ENCODE results near the gene PARVA.

PARVA gene

DNA sequence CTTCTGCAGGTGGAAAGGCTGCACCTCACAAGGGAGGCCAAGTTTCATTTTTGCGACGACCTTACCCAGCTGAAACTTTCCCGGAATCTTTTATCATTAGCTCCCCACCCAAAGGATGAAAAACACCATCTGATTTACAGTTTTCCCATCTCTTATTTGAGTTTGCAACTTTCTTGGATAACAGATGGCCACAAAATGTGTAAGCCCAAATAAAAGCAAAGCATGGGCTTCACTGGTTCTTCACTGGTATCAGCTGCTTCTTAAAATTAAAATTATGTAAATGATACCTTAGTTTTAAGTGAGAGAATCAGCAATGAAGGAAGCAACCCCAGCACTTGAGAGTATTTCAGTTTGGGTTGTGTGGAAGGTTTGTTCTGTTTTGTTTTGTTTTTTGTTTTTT, 55.8 kb downstream of the PARVA start:
- no peak for DNase-seq (ENCODE audit: low spot score)

GRCh38 chr11:12433571-12434324, 56.4 kb downstream of the PARVA start:
- DNase-seq (ENCODE audit: low spot score), result no peak

GRCh38 chr11:12434325-12434654, 56.9 kb downstream of the PARVA start:
- DNase-seq (ENCODE audit: low spot score), result no peak

- no peak for DNase-seq (ENCODE audit: low spot score)
Observed at GRCh38 chr11:12435264-12435663, 57.9 kb downstream of the PARVA start.

DNA sequence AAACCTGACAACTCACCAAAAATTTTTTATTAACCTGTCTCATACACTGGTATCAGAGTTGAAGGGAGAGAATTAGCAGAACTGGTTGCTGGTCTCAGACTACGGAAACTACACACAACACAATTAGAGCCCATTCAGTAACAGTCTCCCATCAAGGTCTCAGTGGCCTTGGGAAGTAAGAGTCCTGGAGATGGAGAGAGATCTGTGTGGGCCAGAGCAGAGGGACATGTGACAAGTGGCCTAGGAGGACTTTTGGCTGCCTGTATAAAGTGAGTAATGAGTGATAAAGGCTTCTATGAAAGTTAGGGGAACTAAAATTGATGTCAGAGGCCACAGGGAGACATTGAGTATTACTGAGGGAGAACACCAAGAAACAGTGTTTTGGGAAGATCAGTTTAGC, 58.9 kb downstream of the PARVA start:
- DNase-seq (ENCODE audit: low spot score), result no peak

DNA sequence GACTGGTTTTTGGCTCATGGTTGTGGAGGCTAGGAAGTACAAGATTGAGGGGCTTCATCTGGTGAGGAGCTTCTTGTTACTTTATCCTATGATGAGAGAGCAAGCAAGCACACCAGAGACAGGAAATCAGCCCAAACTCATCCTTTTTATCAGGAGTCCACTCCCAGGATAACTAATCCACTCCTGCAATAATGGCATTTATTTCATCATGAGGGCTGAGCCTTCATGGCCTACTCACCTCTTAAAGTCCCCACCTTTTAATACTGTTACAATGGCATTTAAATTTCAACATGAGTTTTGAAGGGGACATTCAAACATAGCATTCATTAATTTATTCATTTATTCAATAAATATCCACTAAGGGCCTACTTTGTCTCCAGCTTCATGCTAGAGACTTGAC, 60.9 kb downstream of the PARVA start:
- no peak for DNase-seq (ENCODE audit: low spot score)

DNA sequence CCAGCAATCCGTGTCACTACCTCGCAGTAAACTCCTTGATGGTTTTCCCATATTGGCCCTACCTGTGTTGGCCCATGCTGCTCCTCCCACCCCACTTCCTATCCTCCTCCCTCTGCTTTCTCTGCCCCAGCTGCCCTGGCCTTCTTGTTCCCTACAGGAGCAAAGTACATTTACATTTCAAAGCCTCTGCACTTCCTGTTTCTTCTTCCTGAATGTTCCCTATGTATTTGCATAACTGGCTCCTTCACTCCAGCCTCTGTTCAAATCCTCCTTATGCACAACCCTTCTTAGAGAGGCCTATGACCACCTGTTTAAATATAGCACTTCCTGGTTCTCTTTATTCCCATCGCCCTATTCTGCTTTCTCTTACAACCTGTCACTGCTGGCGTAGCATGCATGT, 62.2 kb downstream of the PARVA start:
- peak; percentile 5 for DNase-seq (ENCODE audit: low spot score)

DNA sequence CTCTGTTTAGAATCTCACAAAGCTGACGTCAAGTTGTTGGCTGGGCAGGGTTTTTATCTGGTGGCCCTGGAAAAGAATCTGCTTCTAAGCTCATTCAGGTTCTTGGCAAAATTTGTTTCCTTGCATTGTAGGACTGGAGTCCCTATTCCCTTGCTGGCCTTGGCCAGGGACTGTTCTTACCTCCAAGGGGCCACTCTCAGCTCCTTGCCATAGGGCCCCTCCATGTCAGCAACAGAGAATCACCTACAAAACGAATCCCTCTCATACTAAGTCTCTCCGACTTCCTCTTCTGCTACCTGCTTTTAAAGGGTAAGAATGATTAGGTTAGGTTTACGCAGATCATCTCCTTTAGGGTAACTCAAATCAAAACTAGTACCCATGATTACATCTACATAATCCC, 63.2 kb downstream of the PARVA start:
- no peak for DNase-seq (ENCODE audit: low spot score)

GRCh38 chr11:12441231-12441861, 64.0 kb downstream of the PARVA start:
- no peak for DNase-seq (ENCODE audit: low spot score)

DNA sequence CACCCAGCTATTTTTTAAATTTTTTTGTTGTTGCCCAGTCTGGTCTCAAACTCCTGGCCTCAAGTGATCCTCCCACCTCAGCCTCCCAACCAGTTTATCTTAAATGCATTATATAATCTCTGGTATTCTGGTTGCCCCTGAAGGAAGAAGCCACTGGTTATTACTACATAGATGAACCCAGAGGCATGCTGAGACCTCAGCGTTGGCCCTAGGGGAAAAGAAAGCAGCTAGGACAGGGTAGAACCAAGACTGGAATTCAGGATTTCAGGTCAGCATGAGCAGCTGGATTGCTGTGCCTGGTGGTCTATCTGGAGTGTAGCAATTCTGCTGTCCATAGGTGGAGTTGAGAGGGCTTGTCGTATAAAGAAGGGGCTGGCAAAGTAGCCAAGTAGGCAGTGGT, 67.2 kb downstream of the PARVA start:
- no peak for DNase-seq (ENCODE audit: low spot score)

DNA sequence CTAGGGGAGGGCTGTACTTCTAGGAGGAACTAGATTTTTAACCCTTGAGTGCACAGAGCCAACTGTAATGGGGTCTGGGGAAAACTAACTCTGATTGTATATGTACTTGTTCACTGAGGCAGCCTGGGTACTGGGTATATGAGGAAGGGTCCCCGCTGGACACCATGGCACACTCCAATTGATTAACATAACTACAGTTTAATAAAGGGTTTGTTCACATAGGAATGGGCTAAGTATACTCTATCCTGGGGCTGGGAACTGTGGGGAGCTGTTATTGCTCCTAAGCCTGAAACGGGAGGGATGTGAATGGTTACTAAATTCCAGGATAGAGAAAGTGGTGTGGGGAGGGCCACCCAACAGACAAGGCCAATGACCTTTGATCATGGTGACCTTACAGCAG, 67.6 kb downstream of the PARVA start:
- no peak for DNase-seq (ENCODE audit: low spot score)

DNA sequence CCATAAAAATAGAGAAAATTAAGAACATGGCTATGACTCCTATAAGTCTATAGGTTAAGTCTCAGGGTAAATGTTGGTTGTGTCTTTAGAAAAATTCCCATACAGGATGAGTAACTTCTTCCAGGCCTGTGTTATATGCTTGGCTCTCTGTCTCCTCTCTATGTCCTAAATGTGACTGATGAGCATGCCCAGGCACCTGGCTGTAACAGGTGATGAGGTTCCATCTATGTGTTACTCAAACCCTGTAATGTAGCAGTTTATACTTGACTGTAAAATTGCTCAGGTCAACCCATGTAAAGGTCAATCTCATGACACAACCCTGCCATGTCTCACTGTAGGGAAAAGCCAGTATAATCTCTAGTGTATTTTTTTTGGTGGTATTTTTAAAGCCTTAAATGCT, 69.5 kb downstream of the PARVA start:
- no peak for DNase-seq (ENCODE audit: low spot score)

GRCh38 chr11:12448131-12448939, 71.0 kb downstream of the PARVA start:
- DNase-seq (ENCODE audit: low spot score), result no peak

GRCh38 chr11:12449961-12450715, 72.8 kb downstream of the PARVA start:
- no peak for DNase-seq (ENCODE audit: low spot score)

DNA sequence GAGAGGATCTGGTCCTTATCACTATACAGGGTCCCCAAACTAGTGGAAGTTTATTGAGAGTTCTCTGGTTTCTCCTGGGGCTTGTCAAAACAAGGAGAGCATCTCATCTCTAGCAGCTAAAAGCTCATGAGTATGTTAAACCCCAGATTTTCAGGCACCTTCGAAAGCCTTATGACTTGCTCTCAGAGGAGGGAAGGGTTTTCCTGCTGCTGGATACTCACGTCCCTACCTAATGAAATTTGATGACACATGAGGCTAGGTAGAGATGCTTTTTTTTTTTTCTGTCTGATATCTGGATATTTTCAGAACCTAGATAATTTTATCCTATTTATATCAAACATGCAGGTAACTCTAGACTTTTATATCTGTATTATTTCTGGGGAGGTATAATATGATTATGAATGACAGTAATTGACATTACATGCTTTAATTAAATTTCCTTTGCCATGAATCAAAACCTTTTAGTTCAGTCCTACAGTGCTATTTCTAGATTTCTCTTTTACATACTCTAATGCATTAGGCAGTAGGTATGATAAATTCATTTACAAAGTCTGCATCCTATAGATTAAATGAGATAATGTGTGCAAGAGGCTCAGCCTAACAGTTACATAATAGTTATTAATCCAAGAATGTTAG, 73.9 kb downstream of the PARVA start:
- DNase-seq (ENCODE audit: low spot score), result no peak

GRCh38 chr11:12453243-12453642, 75.9 kb downstream of the PARVA start:
- no peak for DNase-seq (ENCODE audit: low spot score)

DNA sequence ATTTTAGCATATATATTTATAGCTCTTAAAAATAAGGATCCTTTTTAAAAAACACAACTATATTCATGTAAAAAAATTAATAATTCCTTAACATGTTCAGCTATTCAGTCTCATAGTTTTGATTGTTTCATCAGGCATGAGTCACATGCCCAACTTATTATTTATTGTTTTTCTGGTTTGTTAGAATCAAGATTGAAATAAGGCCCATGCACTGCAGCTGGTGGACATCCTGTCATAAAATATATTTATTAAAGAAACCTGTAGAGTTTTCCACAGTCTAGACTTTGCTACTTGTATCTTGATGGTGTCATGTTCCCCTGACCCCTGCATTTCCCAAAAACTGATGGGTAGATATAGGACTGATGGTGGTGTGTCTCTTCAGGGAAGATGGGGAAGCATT, 77.4 kb downstream of the PARVA start:
- no peak for DNase-seq (ENCODE audit: low spot score)

DNA sequence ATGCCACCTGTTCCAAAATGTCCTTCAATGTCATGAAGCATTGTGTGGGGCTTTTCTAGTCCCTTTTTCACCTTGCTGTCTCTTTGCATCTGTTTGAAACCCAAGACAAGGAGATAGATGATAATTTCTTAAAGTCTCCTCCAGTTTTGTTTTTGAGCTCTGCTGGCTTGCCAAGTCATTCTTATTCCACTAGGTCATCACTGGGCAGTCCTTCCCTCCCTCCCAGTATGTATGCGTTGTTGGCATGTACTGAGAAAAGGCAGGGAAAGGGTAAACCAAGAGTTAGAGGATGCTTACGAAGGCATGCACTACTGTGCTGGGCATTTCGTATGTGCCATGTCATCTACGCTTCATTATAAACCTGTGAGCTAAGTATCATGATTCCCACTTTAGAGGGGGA, 78.6 kb downstream of the PARVA start:
- no peak for DNase-seq (ENCODE audit: low spot score)

- DNase-seq (ENCODE audit: low spot score), result no peak
Observed at GRCh38 chr11:12456651-12457579, 79.5 kb downstream of the PARVA start.

DNA sequence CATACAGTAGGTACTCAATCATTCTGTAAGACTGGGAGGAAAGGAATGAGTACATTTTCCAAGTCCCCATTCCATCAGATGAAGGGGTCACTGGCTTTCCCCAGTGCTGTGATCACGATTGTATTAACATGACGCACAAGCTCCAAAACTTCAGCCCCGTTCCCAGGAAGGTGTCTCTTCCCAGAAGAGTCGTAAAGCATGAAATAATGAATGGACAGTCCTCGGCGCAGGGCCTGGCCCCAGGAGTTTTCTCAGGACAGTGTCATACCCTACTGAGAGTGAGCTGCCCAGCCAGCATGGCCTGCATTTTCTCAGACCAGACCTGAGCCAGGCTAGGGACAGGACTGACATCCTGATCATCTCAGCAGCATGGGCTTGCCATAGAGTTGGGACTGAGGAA, 80.7 kb downstream of the PARVA start:
- no peak for DNase-seq (ENCODE audit: low spot score)

- no peak for DNase-seq (ENCODE audit: low spot score)
Observed at GRCh38 chr11:12459374-12459773, 82.0 kb downstream of the PARVA start.

Data from SW480 (cell line).